Vagina (tissue), 2 donors: Measurements from ENCODE around the gene CYP4F12.

Experiments
- POLR2A ChIP-seq, 2 donors: fragments of 450-650 bp; IDR thresholded peaks; one replicate each; pipeline ENCODE4 v1.6.1; 2017; ENCODE audit warnings: antibody characterized with exemption in 2 of 2, mild to moderate bottlenecking in 2 of 2, moderate library complexity in 2 of 2
- TF ChIP-seq, protein P1 (sequence below), 3 experiments: fragments of 450-650 bp in 2 of 3; fragments of 200-600 bp in 1 of 3; sonication (generic) in 1 of 3; IDR thresholded peaks; one replicate each; pipeline ENCODE4 v1.5.1; 2017 to 2019; ENCODE audit warnings: antibody characterized with exemption in 3 of 3, mild to moderate bottlenecking in 2 of 3, moderate library complexity in 2 of 3

DNA sequence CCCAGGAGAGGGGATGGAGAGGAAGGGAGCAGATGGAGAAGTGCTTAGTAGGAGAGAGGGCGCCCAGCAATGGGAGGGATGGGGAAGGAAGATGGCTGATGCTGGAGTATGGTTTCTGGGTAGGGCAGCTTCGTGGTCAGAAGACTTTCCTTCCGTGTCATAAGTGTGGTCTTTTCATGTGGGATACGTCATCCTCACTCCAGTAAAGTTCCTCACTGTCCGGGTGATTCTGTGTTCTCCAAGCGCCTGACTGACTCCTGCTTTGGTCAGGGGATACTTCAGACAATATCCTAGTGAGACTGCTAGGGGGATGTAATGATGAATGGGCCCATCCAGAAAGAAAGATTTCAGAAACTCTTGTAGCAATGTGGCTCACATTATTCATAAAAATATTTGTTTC is 61.0 kb downstream of the CYP4F12 start:
- TF ChIP-seq, protein P1, sequence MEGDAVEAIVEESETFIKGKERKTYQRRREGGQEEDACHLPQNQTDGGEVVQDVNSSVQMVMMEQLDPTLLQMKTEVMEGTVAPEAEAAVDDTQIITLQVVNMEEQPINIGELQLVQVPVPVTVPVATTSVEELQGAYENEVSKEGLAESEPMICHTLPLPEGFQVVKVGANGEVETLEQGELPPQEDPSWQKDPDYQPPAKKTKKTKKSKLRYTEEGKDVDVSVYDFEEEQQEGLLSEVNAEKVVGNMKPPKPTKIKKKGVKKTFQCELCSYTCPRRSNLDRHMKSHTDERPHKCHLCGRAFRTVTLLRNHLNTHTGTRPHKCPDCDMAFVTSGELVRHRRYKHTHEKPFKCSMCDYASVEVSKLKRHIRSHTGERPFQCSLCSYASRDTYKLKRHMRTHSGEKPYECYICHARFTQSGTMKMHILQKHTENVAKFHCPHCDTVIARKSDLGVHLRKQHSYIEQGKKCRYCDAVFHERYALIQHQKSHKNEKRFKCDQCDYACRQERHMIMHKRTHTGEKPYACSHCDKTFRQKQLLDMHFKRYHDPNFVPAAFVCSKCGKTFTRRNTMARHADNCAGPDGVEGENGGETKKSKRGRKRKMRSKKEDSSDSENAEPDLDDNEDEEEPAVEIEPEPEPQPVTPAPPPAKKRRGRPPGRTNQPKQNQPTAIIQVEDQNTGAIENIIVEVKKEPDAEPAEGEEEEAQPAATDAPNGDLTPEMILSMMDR (IDR thresholded peaks at IDR 0.05): no peak
- TF ChIP-seq POLR2A (IDR thresholded peaks at IDR 0.05): no peak
